ENCODE measurements around the gene CNOT3.

The CNOT3 gene

GRCh38 chr19:54142166-54142780, 4.7 kb downstream of the CNOT3 start:
- no peak for DNase-seq (ENCODE audit: low read depth)
- no peak overlapping the region for H3K4me3 ChIP-seq (ENCODE audit: low read length)
- no peak for TF ChIP-seq CTCF (conservative IDR thresholded peaks at IDR 0.05; ENCODE audit: low read depth, low read length)

GRCh38 chr19:54145541-54146158, 8.1 kb downstream of the CNOT3 start:
- DNase-seq (ENCODE audit: low read depth), result no peak
- no peak for TF ChIP-seq CTCF (conservative IDR thresholded peaks at IDR 0.05; ENCODE audit: low read depth, low read length)
- no peak overlapping the region for H3K4me3 ChIP-seq (ENCODE audit: low read length)

GRCh38 chr19:54147676-54148075, 10.1 kb downstream of the CNOT3 start:
- DNase-seq (ENCODE audit: low read depth), result no peak
- no peak overlapping the region for H3K4me3 ChIP-seq (ENCODE audit: low read length)
- TF ChIP-seq CTCF (conservative IDR thresholded peaks at IDR 0.05; ENCODE audit: low read depth, low read length), result no peak

- no peak overlapping the region for H3K4me3 ChIP-seq (ENCODE audit: low read length)
- no peak for DNase-seq (ENCODE audit: low read depth)
- no peak for TF ChIP-seq CTCF (conservative IDR thresholded peaks at IDR 0.05; ENCODE audit: low read depth, low read length)
These were observed 10.6 kb downstream of the CNOT3 start for GRCh38 chr19:54148158-54148557.

GRCh38 chr19:54149021-54149812, 11.7 kb downstream of the CNOT3 start:
- no peak overlapping the region for H3K4me3 ChIP-seq (ENCODE audit: low read length)
- TF ChIP-seq CTCF (conservative IDR thresholded peaks at IDR 0.05; ENCODE audit: low read depth, low read length), result no peak
- DNase-seq (ENCODE audit: low read depth), result no peak

- H3K4me3 ChIP-seq (ENCODE audit: low read length), result no peak overlapping the region
- no peak for TF ChIP-seq CTCF (conservative IDR thresholded peaks at IDR 0.05; ENCODE audit: low read depth, low read length)
- no peak for DNase-seq (ENCODE audit: low read depth)
These were observed 13.9 kb downstream of the CNOT3 start for GRCh38 chr19:54151362-54152035.
